ENCODE results near the gene TNRC6C. TPM values are rescaled to one million over a fixed set of nuclear protein-coding genes. Genes with fewer than 3 reads are reported as not detected.
A peak's percentile ranks its signal among the peaks of the same experiment; 100 is the strongest.

TNRC6C gene
- total and polyA plus RNA-seq, 12 donors = 2.2 to 31.4 (median 24.2) TPM

DNA sequence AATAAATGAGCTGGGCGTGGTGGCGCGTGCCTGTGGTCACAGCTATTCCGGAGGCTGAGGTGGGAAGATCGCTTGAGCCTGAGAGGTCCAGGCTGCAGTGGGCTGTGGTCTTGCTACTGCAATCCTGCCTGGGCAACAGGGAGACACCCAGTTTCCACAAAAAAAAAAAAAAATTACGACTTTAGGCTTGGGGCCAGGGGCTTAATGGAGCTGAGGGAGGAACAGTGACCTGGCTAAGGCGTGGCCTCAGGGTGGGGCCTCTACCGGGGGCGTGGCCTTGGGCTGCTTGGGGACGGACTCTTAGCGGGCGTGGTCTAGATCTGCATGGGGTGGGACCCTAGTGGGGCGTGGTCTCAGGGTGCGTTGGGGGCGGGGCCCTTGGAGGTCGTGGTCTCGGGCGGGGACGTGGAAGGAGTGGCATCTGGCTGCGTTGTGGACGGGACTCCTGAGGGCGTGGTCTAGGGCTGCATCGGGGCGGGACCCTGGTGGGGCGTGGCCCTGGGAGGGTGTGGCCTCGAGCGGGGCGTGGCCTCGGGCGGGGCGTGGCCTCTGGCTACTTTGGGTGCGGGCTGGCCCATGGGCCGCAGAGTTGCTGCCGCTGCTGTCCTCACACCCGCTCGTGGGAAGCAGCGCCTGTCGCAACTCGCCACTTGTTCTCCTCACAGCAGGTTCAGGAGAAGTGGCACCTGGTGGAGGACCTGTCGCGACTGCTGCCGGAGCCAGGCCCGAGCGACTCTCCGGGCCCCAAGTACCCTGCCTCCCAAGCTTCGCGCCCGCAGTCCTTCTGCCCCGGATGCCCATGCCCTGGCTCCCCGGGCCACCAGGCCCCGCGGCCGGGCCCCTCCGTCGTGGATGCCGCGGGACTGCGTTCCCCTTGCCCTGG is 181.9 kb downstream of the TNRC6C start:
- H3K27me3 ChIP-seq = no peaks in the 10 kb centered on the region
- 31 to 34% methylated on average over 58 of the region's 58 CpGs for WGBS, 2 donors
- peak overlapping the region in 1 of 10 donors; percentile 58 for H3K27ac ChIP-seq
- no peaks in the 10 kb centered on the region for H3K9me3 ChIP-seq
- peak overlapping the region in 1 of 10 donors; percentile 20 for H3K4me3 ChIP-seq
- peaks cover 14 to 66% (median 40%) of the 10 kb centered on the region in 9 donors for H3K4me1 ChIP-seq
- ATAC-seq (peak; percentile 63 to 90 (median 79)), DNase-seq (peak; percentile 81 to 91)
- no peak for TF ChIP-seq CTCF (IDR thresholded peaks at IDR 0.05)
- peaks cover 0 to 28% (median 0%) of the 10 kb centered on the region in 9 donors for H3K36me3 ChIP-seq
- intact Hi-C loops (cut with DNase I) = loop anchor here in 1 of 10 donors (5.0 kb wide), 1 partner anchor 37 kb away; no protein-coding TSS in a partner anchor

GRCh38 chr17:78141437-78142118 is 183.1 kb downstream of the TNRC6C start:
- Histone ChIP-seq H3K4me1 (peaks cover 16 to 75% (median 48%) of the 10 kb centered on the region in 9 donors), H3K27me3 (no peaks in the 10 kb centered on the region), H3K4me3 (no peak overlapping the region), H3K9me3 (no peaks in the 10 kb centered on the region), H3K27ac (peak overlapping the region in 1 of 10 donors; percentile 58), H3K36me3 (peaks cover 0 to 16% (median 0%) of the 10 kb centered on the region in 9 donors)
- no peak for DNase-seq
- ATAC-seq = no peak
- WGBS, 2 donors = 88 to 89% methylated on average over 20 of the region's 20 CpGs
- intact Hi-C loops (cut with DNase I) = loop anchor here in 1 of 10 donors (5.0 kb wide), 1 partner anchor 36 kb away; no protein-coding TSS in a partner anchor
- no peak for TF ChIP-seq CTCF (IDR thresholded peaks at IDR 0.05)

DNA sequence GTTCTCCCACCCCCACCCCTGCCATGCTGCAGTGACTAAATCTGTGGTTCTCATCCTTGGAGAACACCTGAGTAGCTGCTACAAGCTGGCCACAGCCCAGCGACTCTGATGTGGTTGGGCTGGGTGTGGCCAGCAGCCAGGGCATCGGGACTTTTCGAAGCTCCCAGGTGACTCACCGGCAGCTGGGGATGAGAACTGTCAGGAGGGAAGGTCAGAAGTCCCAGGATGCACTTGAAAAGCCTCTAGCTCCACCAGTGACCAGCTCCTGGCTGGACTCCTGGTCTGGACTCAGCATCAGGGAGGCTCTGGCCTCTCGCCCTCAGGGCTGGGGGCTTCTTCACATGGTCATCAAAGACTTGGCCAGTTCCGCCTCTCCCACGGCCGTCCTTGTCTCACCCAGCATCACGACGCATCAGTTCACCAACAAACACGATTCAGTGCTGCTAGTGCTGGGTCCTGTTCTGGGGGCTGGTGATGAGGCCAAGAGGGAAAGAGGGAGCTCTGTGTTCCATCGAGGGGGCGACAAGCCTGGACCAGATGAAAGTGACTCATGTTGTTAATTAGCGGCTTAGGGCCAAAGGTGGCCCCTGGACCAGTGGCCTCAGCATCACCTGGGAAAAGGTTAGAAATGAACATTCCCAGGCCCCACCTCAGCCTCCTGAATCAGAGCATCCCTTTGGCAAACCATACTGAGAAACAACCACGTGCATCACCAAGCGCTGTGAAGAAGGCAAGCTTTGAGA is 183.8 kb downstream of the TNRC6C start:
- ATAC-seq (no peak), DNase-seq (no peak)
- peaks cover 16 to 70% (median 48%) of the 10 kb centered on the region in 9 donors for H3K4me1 ChIP-seq
- no peak for TF ChIP-seq CTCF (IDR thresholded peaks at IDR 0.05)
- H3K27ac ChIP-seq = no peak overlapping the region
- 82 to 85% methylated on average over 16 of the region's 16 CpGs for WGBS, 2 donors
- H3K36me3 ChIP-seq = peaks cover 0 to 15% (median 0%) of the 10 kb centered on the region in 9 donors
- intact Hi-C loops (cut with DNase I) = loop anchor here in 1 of 10 donors (5.0 kb wide), 1 partner anchor 35 kb away; no protein-coding TSS in a partner anchor
- no peak overlapping the region for H3K4me3 ChIP-seq
- H3K9me3 ChIP-seq = no peaks in the 10 kb centered on the region
- H3K27me3 ChIP-seq = no peaks in the 10 kb centered on the region

Measured in heart right ventricle (tissue), 16 donors.